SW480 (cell line): Measurements from ENCODE around the gene LRRC53.

ENCODE experiments used
- DNase-seq: peaks from one replicate; pipeline ENCODE4 v3.0.0-alpha.2; 2016; ENCODE audit warnings: low spot score

Gene LRRC53, protein sequence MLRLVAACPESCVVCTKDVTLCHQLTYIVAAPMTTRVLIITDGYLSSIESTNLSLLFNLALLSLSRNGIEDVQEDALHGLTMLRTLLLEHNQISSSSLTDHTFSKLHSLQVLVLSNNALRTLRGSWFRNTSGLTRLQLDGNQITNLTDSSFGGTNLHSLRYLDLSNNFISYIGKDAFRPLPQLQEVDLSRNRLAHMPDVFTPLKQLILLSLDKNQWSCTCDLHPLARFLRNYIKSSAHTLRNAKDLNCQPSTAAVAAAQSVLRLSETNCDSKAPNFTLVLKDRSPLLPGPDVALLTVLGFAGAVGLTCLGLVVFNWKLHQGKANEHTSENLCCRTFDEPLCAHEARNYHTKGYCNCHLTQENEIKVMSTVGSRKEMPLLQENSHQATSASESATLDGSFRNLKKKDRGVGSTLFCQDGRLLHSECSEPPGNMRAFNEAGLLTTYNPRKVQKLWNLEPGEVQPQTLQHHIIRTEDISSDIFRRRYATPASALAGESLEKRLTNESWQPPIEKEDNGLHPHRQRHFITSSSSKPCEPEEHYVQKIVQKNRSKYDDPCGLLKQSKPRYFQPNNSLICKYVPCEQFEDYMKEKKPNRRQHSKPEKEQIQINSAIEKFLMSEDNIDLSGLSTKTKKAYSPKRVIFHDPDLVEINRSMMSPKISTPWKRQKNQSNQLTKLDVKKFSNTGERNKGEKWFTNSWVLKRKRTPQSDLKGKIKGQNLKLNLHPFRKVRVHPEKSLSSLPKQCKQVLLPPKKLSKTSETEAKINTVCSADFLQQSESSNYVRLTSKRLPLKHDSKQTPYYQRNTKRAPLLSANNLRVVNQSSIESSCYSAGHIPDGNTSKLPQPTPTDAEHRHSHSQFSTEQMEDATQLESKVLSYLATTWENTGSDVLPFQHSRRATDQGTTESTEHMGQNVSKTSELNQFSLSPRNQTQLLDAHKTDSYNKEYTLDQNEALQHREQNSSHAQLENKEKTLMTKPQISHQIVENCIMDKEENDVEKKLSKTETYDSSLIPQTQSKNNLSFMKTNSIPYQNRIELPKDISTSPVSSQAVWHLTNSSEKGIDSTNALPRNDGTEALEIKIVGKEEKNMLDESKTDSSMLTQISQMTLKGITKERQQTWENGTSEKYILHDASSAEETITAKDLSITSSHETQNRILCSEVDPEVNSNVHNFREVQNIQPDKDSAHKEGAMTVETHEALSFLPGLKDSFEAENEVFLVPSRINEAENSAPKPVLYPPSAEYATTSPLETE

DNA sequence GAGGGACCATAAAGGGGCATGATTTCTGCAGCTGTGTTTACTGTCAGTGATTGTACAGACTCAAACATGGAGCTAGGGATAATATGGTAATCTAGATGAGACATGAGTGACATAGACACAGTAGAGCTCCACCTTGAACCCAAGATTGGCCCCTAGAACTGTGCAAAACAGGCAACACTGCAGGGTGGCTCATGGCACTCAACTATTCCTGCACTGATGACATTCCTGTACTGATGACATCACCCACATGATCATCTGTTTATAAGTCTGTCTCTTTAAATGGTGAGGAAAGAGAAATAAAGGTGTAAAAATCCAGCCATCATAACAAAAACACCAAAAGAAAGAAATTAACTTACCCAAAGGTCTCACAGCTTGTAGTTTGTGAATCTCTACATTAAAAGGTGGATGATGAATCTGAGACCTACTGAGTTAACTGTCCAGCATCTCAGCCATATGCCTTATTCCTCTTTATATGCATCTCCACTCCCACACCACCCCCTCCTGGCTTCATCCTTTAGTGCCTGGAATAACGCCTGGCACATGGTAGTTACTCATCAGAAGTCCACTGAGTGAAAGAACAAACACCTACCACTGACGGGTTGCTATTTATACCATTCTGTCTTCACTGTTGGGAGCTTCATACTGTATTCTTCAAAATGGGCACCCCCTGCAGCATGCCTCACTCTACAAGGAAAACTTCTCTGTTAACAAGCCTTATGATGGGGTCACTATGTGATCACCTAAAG lies at the start of gene LRRC53:
TSS of gene LRRC53 (minus strand) at position 442 of the 746 bp plus-strand sequence. CDS start 29,262 bp downstream, outside the sequence.
- no peak for DNase-seq

DNA sequence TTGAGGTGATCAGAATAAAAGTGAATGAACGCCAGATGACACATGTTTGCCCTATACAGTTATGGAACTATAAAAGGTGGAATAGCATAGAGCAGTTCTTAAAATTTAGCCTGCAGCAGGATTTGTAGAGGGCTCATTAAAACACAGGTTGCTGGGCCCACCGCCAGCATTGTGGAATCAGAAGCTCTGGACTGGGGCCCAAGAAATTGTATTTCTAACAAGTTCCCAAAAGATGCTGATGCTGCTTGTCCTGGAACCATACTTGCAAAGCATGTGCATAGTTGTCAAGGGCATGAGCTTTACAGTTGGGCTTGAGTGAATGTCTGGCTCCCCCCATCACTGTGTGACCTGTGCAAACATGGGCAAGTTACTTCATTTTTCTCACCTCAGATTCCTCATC lies 37.5 kb upstream of the LRRC53 start:
- DNase-seq: no peak

DNA sequence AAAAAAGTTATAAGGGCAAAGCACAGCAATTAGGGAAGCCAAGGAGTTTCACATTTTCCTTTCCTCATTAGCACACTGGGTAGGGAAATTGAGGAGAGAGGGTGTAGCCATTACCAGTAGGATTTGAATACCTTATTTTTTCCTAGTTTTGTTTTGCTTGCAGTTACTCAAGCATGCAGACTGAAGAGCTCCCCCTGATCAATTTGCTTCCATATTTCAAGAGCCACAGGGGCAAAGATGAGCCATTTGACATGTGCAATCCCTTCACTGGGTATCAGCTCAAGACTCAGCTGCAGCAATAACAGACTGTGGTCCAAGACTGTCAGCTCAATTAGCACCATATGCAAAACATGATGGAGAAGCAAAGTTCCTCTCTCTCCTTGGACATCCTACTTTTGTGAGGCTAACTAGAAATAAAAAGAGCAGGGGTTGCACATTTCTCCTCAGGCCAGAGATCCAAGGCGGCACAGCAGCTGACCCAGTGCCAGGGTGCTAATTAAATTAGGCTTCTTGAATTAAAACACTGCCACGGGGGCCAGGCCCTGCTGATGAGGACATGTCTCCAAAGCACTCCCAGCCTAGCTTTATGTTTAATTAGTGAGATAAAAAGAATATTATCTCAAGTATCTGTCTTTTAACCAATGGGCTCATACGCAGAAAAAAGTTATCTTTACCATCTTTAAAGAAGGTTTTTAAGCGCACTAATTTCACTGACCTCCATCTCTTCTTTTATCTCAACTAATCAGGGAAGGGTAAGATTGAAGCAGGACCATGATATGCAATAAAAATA lies 36.7 kb upstream of the LRRC53 start:
- no peak for DNase-seq

DNA sequence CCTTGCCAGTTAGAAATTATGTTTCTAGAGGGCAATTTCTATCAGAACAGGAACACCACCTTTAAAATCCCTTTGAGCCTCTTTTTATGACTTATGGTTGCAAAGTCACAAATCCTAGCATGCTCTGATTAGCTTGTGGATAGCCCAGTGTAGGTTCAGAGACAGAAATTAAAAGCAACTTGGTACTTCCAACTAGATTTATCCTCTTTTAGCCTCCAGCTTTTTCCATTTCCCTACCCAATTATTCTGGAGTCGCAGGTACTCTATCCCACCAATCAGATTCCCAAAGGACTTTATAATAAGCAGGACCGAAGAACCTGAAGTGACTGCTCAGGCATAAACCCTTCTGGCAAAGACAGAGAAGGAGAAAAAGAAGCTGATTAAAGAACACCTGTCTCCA lies 33.4 kb upstream of the LRRC53 start:
- no peak for DNase-seq

DNA sequence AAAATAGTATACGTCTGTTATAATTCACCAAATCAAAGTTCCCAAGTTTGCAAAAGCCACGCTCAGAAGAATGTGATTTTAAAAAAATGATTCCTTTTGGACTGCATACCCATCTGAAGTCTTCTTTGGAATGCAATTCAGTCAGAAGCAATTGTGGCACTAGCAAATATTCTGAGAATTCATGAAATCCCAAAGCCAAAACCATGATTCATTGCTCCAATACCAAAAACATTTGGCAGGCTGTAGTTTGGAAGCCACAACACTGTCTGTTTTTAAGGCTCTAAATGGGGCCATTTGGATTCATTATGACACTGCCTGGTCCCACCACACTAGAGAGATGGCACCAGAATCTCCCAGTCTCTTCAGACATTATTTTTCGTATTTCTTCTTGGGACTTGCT lies 21.8 kb upstream of the LRRC53 start:
- no peak for DNase-seq

DNA sequence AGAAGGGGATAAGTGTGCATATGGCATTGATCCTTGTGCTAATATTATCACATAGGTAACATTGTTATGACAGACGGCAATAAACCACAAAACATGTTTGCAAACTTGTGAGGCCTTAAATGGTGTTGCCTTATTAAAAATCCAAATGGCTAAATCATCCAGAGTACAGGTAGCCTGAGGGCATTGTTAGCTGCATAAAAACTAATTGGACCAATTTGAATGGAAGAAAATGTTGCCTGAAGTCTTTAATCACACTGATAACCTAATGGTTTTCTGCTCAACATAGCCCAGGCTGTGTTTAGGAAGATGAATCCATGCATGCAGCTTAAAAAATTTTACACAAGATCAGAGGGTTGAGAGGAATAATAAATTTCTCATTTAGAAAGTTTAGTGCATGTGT lies 19.4 kb upstream of the LRRC53 start:
- no peak for DNase-seq

DNA sequence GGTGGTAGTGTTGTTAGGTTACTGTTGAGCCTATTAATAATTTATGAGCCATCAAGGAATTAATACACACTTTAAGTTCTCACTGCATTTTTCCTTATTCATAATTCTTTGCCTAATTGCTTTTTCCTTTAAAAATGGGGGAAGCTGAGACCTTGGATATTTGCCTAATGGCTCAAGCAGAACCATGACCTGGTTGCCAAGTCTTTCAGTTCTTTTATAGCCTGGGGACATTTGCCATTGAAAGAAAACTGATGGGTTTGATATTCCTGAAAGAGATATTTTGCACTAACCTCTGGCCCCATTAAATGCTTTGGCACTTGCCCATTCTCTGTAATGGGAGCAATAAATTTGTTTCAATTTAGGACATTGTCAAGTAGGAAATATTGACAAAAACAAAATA lies 18.5 kb upstream of the LRRC53 start:
- DNase-seq: no peak

DNA sequence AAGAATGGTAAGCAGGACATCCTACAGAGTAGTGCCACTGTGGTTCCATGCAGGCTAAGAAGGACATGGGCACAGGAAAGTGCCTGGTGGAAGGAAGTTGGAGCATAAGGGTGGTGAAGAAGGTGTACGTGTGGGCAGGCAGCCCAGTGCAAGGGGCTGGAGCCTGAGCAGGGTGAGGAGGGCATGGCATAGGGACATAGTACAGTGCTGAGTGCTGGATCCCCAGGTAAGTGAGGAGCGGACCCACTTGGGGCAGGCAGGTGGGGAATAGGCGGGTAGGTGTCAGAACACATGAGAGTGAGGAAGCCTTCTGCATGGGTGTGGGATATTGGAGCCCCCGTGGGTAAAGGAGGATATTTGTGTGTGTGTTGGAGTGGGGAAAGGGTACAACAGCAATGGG lies 15.7 kb upstream of the LRRC53 start:
- DNase-seq: no peak

DNA sequence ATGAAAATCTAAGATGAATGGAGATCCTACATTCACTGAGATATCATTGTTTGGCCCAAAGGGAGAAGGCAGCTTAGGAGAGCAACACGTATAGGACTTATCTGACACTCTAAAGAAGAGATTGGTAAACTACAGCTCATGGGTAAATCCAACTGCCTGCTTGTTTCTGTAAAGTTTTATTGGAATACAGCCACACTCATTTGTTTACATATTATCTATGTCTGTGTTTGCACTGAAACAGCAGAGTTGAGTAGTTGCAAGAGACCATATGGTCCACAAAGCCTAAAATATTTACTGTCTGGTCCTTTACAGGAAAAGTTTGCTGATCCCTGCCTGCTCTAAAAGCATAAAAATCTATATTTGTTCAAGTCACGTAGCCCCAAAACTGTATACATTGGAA lies 14.3 kb upstream of the LRRC53 start:
- DNase-seq: no peak

DNA sequence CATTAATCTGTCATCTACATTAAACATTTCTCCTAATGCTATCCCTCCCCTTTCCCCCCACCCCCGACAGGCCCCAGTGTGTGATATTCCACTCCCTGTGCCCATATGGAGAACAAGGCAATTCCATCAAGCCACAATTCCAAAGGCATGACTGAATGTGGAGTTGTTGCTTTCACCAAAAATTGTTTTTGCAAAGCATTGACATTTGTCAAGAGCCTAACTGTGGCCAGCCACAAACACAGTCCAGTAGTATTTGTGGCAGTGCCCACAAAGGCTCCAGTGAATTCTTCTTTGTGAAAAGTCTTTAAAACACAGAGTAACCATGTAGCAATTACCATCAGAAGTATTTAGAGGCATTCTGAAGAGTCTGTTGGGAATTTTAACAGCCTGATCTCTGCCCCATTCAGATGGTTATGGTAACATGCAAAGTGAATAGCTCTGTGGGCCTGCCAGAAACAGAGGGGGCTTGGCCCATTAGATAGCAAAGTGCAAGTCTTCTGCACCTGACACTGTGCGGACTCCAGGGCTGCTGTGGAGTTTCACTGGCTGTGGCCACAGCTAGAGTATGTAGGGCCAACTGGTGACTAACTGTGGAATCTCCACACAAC lies 11.6 kb upstream of the LRRC53 start:
- DNase-seq: no peak

DNA sequence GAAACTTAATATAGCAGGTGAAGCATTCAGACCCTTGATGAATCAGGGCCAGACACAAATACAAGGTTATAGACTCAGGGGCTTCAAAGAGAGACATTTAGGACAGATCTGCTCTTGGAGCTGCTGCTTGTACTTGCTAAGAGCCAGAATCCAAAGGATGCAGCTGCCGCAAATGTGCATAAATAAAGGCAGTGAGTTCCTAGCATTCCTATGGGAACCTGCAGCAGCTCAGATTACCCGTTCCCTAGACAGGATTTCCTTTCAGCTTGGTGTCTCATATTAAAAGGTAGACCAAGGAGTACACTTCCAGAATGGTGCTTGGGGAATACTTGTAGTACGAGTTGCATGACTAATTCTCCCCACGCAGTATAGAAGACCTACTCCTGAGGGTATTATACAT lies 9.7 kb upstream of the LRRC53 start:
- DNase-seq: no peak

DNA sequence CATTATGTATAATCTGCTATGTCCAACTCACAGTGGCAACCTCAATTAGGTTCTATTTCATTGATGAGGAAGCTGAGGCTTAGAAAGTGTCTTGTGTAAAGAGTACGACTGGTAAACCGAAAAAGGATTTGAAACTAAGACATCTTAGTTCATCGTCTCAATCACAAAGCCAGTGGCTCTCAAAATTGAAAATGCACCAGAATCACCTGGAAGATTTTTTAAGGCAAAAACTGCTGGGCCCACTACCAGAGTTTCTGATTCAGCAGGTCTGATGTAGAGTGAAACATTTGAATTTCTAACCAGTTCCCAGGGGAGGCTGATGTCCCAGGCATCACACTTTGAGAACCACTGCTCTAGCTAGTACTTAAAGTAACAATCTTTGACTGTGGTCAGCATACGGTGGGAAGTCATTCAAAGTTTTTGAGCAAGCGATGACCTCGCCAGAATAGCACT lies 5.2 kb upstream of the LRRC53 start:
- no peak for DNase-seq

DNA sequence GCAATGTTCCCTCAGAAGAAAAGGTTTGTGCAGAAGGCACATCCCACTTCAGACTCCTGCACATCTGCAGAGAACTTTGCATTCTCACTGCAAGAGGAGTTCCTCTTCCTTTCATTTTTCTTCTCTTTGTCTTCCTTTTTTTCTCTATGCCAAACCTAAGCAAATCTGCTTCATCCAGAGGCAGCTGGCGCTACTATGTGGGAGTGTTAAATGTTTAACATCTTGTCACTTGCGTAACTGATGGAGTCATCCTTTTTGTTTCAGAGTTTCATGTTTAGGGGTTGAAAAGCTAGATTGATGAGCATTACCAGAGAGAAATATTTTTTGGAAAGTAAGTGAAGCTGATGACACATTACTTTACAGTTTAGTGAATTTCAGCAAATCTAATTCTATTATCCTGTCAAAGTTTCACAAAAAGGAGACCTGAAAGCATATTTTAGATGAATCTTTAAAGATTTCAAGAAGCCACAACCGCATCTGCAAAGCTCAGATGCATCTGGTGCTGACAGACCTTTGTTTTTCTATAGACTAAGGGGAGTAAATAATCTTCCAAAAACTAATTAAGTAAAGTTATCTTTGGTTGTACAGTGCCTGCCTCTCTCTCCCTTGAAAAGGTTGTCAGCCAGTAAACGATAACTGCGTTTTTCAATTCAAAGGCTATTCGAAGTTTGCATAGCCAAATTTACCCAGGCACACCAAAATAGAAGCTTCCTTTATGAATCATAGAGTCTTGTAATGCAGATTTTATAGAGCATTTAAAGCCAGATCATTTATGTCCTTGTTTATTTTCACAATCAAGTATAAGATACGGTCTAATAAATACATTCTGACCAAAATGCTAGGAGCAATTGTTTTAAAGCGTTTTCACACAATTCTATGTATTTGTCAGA lies 1.2 kb upstream of the LRRC53 start:
- DNase-seq: no peak

DNA sequence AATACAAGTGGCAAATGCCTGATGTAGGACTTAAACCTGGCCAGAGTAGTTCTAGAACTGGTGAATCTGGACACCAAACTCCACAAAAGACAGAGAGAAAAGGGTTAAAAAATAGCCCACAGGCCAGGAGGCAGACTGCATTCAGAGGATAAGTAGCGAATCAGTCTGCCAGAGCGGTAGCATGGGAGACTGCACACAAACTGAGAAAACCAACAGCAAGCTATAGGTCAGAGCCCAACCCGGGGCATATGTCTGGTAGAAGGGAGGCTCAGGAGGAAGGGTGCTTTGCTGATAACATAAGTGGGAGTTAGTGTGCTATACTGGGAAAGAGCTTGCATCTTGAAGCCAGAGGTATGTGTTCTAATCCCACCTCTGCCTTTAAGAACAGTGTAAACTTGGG lies 4.0 kb downstream of the LRRC53 start:
- no peak for DNase-seq

DNA sequence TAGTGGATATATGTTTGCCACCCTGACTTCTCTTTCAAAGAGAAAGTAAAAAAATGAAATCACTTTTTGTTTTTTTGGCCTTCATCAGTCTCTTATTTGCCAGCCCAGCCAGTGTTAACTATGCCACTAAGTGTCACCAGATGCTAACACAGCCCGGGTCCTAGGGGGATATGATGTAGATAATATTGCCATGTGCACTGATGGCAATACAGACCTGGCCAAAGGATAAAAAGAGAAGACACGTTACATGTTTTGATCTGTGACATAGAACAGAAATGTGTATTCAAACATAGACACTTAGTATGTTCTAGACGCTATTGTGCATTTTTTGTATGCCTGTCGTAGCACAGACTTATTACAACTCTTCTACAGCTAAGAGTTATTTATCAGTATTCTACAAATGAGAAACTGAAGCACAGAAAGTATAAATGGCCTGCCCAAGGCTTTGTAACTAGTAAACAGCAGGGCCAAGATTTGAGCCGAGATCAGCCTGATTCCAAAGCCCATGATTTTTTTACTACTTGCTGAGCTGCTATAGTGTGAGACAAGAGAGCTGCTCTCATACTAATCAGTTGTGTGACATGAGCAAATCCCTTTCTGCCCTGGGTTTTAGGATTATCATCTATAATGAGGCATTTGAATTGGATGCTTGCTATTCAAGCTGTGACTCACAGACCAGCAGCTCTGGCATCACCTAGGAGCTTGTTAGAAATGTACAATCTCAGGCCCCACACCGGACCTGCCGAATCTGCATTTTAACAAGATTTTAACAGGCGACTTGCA lies 6.3 kb downstream of the LRRC53 start:
- DNase-seq: no peak

DNA sequence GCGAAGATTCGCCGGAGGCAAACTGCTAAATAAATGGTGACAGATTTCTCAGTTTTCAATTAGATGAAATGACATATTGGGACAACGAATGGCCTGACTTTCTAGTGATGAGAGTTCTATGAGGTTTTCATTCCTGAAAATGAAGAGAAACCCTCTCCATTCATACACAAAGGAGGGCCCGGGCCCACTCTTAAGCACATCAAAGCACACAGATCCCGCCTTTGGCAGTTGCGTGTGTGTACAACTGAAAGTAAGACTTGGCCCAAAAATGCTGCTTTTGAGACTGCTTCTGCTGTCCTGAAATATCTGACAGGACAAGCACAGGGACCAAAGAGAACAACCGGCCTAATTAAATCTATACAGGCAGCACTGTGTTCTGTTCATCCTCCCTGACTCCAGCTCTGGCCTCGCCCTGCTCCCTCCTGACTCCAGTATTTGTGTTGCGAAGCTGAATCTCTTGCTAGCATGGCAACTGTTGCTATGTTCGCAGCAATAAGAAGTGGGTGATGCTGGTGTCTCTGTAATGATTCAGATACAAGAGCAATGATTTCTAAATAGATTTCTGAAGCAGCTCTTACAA lies 7.4 kb downstream of the LRRC53 start:
- no peak for DNase-seq

DNA sequence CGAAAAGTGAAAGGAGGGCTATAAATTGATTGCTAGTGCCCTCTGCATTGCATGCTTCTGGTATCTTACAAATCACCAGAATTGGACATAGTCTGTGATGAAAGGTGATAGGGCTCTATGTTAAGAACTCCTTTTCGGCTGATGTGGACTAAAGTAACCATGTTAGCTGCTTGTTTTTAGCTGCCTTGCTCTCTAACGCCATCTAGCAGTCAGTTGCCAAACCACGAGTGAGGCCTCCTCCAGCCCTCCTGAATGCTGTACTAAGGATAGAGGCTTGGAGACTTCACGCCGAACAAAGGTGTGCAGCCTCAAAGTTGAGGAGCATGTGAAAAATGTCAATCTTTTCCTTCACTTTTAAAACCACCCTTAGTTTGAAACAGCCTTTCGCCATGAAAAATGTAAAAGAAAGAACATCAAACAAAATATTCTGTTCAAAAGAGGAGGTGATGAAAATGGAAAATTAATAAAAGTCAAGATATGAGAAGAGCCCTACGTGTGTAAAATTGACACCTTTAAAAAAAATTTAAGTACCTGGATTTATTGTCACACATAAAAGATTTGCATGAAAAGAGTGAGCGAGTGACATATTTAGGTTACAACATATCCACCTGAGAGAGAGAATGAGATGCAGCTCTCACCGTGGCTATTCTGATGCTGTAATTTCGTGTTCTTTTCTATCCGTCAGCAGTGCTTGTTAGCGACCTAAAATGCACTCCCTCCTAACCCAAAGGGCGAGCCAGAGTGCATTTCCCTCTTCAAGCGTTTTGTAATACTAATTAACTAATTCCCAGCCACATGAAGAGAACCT lies 8.1 kb downstream of the LRRC53 start:
- DNase-seq: peak; percentile 26
